Measurements from ENCODE around the gene PROZ. TPM values are rescaled to one million over a fixed set of nuclear protein-coding genes. Genes with fewer than 3 reads are reported as not detected.

Gene PROZ
- total RNA-seq, 3 donors from 2014 or later (not counting 1 experiment from before 2014, with no cell fraction given) = 0.82 TPM; not detected in 2

DNA sequence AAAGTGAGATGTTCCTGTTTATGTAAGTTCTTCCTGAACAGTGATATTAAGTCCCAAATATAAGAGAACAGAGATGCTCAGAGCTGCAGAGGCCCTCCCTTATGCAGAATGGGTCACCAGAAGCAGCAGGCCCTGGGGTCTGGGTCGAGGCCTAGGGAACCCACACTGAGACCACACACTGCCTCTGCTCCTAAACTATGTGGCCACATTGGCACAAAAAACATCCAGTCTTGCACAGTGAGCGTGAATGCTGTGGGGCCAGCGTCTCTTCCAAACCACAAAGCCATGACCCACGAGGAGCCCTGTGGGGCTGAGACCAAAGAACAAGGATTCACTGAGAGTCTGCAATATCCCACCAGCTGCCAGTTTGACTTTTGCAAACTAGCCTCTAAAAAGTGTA, 23.6 kb downstream of the PROZ start:
- Mint-ChIP-seq H3K27me3 (ENCODE audit: low read depth in 2 of 2) (peaks cover 0 to 2% of the 10 kb centered on the region in 2 donors), H3K4me3 (no peak overlapping the region), H3K4me1 (peaks cover 39 to 77% of the 10 kb centered on the region in 2 donors), H3K9me3 (no peaks in the 10 kb centered on the region), H3K27ac (peak overlapping the region in 1 of 2 donors; percentile 100), H3K36me3 (peaks cover 32% of the 10 kb centered on the region)
- Histone ChIP-seq H3K4me1 (ENCODE audit: control insufficient read depth, insufficient read depth, low read length) (peaks cover 71% of the 10 kb centered on the region), H3K4me3 (ENCODE audit: low read length) (no peak overlapping the region), H3K36me3 (ENCODE audit: control insufficient read depth, insufficient read depth, low read length) (peaks cover 33% of the 10 kb centered on the region), H3K27me3 (ENCODE audit: control insufficient read depth, insufficient read depth, low read length) (no peaks in the 10 kb centered on the region), H3K27ac (ENCODE audit: low read length) (no peak overlapping the region), H3K9me3 (ENCODE audit: control insufficient read depth, insufficient read depth, low read length) (no peaks in the 10 kb centered on the region)
- no peak for DNase-seq
- ATAC-seq = no peak
- WGBS (ENCODE audit: insufficient coverage) = 67% methylated on average over 4 of the region's 4 CpGs
- intact Hi-C loops (cut with micrococcal nuclease) = loop anchor here (10.0 kb wide), 1 partner anchor 693 kb away; no protein-coding TSS in a partner anchor
- TF ChIP-seq, protein P1, sequence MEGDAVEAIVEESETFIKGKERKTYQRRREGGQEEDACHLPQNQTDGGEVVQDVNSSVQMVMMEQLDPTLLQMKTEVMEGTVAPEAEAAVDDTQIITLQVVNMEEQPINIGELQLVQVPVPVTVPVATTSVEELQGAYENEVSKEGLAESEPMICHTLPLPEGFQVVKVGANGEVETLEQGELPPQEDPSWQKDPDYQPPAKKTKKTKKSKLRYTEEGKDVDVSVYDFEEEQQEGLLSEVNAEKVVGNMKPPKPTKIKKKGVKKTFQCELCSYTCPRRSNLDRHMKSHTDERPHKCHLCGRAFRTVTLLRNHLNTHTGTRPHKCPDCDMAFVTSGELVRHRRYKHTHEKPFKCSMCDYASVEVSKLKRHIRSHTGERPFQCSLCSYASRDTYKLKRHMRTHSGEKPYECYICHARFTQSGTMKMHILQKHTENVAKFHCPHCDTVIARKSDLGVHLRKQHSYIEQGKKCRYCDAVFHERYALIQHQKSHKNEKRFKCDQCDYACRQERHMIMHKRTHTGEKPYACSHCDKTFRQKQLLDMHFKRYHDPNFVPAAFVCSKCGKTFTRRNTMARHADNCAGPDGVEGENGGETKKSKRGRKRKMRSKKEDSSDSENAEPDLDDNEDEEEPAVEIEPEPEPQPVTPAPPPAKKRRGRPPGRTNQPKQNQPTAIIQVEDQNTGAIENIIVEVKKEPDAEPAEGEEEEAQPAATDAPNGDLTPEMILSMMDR (IDR thresholded peaks at IDR 0.05) = no peak

GRCh38 chr13:113183450-113184129, 25.1 kb downstream of the PROZ start:
- Mint-ChIP-seq H3K4me1 (peaks cover 50 to 75% of the 10 kb centered on the region in 2 donors), H3K27ac (peak overlapping the region in 1 of 2 donors; percentile 100), H3K9me3 (no peaks in the 10 kb centered on the region), H3K4me3 (peak overlapping the region; percentile 75), H3K36me3 (peaks cover 27% of the 10 kb centered on the region), H3K27me3 (ENCODE audit: low read depth in 2 of 2) (peaks cover 0 to 2% of the 10 kb centered on the region in 2 donors)
- TF ChIP-seq, protein P1 (IDR thresholded peaks at IDR 0.05) = no peak
- intact Hi-C loops (cut with micrococcal nuclease) = loop anchor here (10.0 kb wide), 1 partner anchor 691 kb away; no protein-coding TSS in a partner anchor
- H3K27ac ChIP-seq (ENCODE audit: low read length) = peak overlapping the region; percentile 1
- H3K27me3 ChIP-seq (ENCODE audit: control insufficient read depth, insufficient read depth, low read length) = no peaks in the 10 kb centered on the region
- no peak overlapping the region for H3K4me3 ChIP-seq (ENCODE audit: low read length)
- no peaks in the 10 kb centered on the region for H3K9me3 ChIP-seq (ENCODE audit: control insufficient read depth, insufficient read depth, low read length)
- H3K4me1 ChIP-seq (ENCODE audit: control insufficient read depth, insufficient read depth, low read length) = peaks cover 61% of the 10 kb centered on the region
- ATAC-seq (no peak), DNase-seq (peak in 1 of 2 donors; percentile 16)
- 76% methylated on average over 14 of the region's 14 CpGs for WGBS (ENCODE audit: insufficient coverage)
- H3K36me3 ChIP-seq (ENCODE audit: control insufficient read depth, insufficient read depth, low read length) = peaks cover 30% of the 10 kb centered on the region

GRCh38 chr13:113184568-113185440, 26.4 kb downstream of the PROZ start:
- Histone ChIP-seq H3K9me3 (ENCODE audit: control insufficient read depth, insufficient read depth, low read length) (no peaks in the 10 kb centered on the region), H3K4me1 (ENCODE audit: control insufficient read depth, insufficient read depth, low read length) (peaks cover 54% of the 10 kb centered on the region), H3K36me3 (ENCODE audit: control insufficient read depth, insufficient read depth, low read length) (peaks cover 24% of the 10 kb centered on the region), H3K27ac (ENCODE audit: low read length) (peak overlapping the region; percentile 67), H3K4me3 (ENCODE audit: low read length) (peak overlapping the region; percentile 5), H3K27me3 (ENCODE audit: control insufficient read depth, insufficient read depth, low read length) (no peaks in the 10 kb centered on the region)
- H3K36me3 Mint-ChIP-seq = peaks cover 31% of the 10 kb centered on the region
- TF ChIP-seq, protein P1 (IDR thresholded peaks at IDR 0.05) = no peak
- ATAC-seq (peak; percentile 30 to 45 (median 42)), DNase-seq (peak; percentile 33 to 65)
- peak overlapping the region; percentile 90 for H3K4me3 Mint-ChIP-seq
- no peaks in the 10 kb centered on the region for H3K9me3 Mint-ChIP-seq
- 50% methylated on average over 22 of the region's 22 CpGs for WGBS (ENCODE audit: insufficient coverage)
- intact Hi-C loops (cut with micrococcal nuclease) = loop anchor here (5.0 to 10.0 kb wide), 3 partner anchors 33 to 690 kb away; partner anchors contain the start of gene LAMP1
- peak overlapping the region; percentile 72 to 100 for H3K27ac Mint-ChIP-seq
- H3K4me1 Mint-ChIP-seq = peaks cover 57 to 70% of the 10 kb centered on the region in 2 donors
- H3K27me3 Mint-ChIP-seq (ENCODE audit: low read depth in 2 of 2) = peaks cover 0 to 2% of the 10 kb centered on the region in 2 donors
